SKM-1 treated with dmso at 0.1 percent for 144 hours (cell line): ENCODE data around the gene CXCL9.
"Not testable (repeated sequence)": the region's sequence is repeated elsewhere in the genome, so short reads cannot be mapped to it uniquely, and the experiment has no call there.

ENCODE experiments used
- DNase-seq: peaks from one replicate; lab custom pipeline; 2025; ENCODE audit not compliant: unreplicated experiment; lab: John Stamatoyannopoulos, UW

The CXCL9 gene

DNA sequence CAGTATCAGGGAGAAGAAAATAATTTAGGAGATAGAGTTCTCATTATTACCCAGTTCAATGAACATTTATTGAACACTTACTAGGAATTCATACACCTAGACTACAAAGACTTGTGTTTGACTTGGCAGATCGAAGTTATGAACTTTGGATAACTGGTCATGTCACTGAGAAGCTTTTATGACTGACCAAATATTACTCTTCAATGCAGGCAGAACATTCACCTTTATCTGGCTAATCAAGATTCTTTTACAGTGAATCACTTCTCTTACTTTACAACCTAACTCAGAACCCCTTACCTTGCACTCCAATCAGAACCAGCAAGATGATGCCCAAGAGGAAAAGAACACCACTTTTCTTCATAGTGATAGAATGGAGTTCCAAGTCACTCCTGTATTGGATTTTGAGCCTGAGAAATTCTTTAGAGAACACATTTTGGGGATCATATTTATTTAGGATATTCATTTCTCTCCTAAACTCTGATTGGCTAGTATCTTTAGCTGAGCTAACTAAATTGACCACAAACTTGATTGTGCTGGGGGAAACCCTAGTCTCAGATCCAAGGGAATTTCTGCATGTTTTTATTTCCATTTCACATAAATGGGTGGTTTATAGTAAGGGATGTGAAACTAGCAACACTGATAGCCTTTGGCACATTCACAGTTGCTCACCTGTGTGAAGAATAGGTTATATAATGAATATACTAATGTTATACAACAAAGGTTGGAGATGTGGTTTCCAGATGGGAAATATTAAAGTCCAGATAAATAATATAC is at the start of gene CXCL9:
CXCL9 (minus strand) TSS at position 421 of the 774 bp plus-strand sequence; CDS start at position 361, 60 bp downstream.
- DNase-seq, result no peak

DNA sequence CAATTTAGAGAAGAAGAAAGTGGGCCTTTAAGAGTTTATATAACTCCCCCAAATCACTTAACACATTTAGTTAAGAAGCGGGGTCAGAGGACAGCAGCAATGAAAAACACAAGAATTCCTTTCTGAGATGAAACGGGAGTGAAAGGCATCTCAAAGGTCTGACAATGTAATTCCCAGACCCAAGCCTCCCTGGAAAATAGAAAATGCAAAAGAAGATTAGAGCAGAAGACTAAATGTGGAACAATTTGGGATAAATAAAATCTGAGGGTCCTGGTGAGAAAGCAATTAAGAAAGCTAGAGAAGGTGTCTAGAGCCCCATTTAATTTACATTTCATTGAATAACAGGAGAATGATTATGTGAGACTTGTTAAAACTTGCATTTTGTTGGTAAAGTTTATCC is 48.1 kb upstream of the CXCL9 start:
- DNase-seq, result no peak

DNA sequence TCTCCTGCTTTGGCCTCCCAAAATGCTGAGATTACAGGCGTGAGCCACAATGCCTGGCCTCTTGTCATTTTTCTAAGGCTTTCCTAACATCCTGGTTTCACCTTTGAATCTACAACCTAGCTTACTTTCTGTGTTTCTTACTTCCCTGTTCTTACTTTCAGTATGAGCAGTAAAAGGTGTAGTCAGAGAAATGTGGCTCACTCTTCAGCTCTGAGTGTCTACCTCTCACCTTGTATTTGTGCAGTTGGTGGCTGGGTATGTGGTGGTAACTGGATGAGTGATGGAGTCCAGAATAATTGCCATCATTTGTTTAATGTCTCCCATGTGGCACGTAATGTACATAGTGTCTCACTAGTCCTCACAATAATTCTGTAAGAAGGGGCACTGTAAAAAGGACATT is 47.7 kb upstream of the CXCL9 start:
- DNase-seq, result peak; percentile 21

DNA sequence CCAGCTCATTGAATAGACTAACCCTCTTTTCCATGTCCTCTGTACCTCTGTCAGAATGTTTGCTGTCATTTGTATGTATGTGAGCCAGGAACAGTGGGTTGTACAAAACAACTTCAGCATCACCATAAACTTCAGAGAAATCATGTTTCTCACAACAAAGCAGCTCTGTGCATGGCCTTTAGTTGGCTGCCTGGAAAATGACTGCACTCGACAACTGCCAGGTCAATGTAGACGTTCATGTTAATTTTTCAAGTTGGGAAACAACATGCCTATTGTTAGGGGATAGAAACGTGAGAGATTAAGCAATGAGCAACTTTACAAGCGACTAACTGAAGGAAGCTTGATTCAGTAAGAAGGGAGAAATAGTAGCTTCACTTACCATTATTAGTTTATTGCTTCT is 46.4 kb upstream of the CXCL9 start:
- no peak for DNase-seq

DNA sequence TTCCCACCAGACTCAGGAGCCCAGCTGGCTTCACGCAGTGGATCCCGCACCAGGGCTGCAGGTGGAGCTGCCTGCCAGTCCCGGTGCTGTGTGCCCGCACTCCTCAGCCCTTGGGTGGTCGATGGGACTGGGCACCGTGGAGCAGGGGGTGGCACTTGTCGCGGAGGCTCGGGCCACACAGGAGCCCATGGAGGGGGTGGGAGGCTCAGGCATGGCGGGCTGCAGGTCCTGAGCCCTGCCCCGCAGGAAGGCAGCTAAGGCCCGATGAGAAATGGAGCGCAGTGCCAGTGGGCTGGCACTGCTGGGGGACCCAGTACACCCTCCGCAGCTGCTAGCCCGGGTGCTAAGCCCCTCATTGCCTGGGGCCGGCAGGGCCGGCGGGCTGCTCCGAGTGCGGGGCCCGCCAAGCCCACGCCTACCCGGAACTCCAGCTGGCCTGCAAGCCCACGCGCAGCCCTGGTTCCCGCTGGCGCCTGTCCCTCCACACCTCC is 43.3 kb upstream of the CXCL9 start:
- DNase-seq, result not testable (repeated sequence)

DNA sequence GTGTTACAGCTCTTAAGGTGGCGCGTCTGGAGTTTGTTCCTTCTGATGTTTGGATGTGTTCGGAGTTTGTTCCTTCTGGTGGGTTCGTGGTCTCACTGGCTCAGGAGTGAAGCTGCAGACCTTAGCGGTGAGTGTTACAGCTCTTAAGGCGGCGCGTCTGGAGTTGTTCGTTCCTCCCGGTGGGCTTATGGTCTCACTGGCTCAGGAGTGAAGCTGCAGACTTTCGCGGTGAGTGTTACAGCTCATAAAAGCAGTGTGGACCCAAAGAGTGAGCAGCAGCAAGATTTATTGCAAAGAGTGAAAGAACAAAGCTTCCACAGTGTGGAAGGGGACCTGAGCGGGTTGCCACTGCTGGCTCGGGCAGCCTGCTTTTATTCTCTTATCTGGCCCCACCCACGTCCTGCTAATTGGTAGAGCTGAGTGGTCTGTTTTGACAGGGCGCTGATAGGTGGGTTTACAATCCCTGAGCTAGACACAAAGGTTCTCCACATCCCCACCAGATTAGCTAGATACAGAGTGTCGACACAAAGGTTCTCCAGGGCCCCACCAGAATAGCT is 42.6 kb upstream of the CXCL9 start:
- not testable (repeated sequence) for DNase-seq

DNA sequence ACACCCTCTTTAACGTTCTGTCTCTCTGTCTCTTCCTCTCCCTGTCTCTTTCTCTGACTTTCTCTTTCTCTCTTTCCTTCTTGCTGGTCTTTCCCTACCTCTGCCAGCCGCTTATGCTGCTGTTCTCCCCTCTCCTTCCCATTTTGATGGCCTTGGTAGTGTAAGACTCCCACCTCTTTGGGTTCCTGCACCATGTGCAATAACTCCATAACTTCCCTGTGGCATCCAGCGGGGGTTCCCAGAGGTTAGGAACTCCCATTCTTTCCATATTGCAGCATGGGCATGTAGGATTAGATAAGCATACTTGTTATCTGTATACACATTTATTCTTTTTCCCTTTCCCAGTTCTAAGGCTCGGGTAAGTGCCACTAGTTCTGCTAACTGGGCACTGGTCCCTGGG is 37.4 kb upstream of the CXCL9 start:
- not testable (repeated sequence) for DNase-seq

DNA sequence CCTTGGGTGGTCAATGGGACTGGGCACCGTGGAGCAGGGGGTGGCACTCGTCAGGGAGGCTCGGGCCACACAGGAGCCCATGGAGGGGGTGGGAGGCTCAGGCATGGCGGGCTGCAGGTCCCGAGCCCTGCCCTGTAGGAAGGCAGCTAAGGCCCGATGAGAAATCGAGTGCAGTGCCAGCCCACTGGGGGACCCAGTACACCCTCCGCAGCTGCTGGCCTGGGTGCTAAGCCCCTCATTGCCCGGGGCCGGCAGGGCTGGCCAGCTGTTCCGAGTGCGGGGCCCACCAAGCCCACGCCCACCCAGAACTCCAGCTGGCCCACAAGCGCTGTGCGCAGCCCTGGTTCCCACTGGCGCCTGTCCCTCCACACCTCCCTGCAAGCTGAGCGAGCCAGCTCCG is 36.0 kb upstream of the CXCL9 start:
- DNase-seq, result not testable (repeated sequence)

DNA sequence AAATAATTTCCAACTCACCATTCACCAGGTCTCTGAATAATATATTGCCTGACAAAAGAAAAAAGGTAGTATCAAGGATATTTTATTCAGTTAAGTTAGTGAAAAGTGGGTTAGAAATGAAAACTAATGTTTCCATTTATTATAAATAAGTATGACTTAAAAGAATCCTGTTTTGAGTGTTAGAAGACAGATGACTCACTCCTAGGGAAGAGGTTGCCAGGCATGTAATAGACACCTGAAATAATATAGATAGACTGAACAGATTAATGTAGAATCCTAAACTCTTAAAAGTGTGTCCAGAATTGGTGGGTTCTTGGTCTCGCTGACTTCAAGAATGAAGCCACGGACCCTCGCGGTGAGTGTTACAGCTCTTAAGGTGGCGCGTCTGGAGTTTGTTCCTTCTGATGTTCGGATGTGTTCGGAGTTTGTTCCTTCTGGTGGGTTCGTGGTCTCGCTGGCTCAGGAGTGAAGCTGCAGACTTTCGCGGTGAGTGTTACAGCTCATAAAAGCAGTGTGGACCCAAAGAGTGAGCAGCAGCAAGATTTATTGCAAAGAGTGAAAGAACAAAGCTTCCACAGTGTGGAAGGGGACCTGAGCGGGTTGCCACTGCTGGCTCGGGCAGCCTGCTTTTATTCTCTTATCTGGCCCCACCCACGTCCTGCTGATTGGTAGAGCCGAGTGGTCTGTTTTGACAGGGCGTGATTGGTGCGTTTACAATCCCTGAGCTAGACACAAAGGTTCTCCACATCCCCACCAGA is 35.1 kb upstream of the CXCL9 start:
- not testable (repeated sequence) for DNase-seq

DNA sequence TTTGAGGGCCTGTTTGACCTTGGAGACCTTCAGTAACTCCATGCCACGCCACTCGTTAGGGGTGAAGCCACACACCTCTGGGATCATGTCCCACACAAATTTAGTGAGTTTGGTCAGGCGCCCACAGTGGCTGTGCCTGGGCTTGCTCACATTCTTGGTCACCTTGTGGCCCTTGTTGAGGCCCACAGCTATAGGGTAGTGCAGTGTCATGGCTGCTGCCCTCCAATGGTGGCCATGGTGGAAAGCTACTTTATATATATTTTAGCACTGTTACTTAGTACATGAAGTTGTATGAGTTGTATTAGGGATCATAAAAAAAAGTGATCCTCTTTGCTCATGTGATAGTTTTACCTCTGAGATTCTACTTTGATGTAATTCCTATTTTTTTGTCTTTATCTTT is 29.5 kb upstream of the CXCL9 start:
- DNase-seq, result no peak

DNA sequence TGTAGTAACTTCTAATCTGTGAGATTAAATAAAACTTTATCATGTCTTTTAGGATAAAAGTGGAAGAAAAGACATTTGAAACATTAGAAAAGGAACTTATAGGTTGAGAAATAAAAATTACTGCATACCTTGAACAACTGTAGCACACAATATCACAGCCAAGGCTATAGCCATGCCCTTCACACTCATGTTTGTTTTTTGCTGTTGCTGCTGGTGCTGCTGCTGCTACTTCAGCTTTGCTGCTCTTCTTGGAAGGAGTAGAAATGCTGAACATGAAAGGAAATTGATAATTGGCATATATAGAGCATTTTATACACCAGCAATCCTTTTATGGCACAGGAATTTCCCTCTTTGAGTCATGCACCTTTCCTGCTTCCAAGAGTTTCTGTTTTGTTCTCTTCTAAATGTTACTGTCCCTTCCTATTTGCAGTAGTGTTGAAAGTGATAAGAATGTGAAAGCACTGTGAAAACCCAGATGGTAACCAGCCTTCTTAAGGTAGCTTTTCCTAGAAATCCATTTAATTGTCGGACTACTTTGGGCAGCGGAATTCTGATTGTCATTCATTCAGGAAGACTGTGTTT is 28.6 kb upstream of the CXCL9 start, which contains the start of gene CXCL11:
CXCL11 (minus strand) TSS at position 272 of the 582 bp plus-strand sequence; CDS start at position 189, 83 bp downstream.
- no peak for DNase-seq

DNA sequence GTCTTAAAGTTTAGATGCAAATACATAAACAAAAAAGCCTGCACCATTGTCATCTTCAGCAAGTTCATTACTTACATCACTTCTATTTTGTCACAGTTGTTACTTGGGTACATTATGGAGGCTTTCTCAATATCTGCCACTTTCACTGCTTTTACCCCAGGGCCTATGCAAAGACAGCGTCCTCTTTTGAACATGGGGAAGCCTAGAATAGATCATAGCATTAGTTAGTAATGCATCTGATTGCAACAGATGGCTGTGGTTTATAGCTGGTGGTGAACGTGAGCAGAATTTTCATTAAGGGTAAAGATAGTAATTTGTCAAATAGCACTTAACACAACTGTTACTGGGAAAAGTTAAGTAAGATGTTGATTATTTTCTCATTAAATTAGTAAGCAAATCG is 27.8 kb upstream of the CXCL9 start:
- peak; percentile 69 for DNase-seq

DNA sequence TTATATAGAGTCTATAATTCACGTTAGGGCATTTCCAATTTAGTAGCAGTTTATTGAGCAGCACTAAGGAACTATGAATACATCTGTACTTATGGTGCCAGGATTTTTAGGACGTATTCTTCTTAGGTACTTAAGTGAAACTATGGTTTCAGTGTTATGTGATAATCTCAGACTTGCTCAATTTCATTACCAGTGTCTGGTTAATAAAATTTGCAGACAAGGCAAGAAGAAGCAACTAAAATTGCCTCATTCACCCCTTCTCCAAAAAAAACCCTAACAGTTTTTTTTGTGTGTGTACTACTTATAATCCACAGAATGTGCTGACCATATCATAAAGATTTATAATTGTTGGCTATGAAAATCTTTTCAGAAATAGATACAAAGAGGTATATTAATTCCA is 22.0 kb upstream of the CXCL9 start:
- DNase-seq, result no peak

DNA sequence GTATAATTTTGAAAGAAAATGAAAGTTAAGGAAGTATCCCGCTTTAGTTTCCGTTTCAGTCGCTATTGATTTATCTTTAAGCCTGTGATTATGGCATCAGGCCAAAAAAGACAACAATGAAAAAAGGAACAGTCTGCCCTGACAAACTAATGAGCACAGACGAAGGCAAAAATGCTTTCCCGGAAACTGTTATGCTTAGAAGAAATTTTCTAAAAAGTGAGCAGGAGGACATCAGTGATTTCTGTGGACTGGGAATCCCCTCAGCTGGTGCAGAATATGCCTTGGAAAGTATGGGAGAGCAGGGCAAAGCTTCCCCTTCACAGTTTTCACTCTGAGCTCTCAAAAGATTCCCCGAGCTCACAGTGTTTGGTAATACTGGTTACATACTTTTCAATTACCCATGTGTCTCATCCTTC is 21.0 kb upstream of the CXCL9 start:
- no peak for DNase-seq

DNA sequence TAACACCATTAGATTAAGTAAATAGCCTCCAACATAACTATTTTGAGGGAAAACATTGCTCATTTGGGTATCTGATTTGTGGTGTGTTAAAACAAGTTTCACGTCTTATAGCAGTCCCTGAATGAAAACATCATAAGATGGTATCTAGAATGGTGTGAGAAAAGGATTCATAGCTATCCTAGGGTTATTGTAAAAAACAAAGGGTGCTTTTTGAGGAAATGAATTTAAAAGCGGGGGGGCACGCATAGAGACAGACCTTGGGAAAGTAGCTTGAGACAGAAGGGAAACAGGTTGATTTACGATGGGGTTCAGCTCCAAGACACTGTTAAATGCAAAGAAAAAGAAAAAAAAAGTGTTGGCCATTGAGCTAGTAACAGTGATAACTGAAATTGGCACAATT is 16.8 kb upstream of the CXCL9 start:
- no peak for DNase-seq

DNA sequence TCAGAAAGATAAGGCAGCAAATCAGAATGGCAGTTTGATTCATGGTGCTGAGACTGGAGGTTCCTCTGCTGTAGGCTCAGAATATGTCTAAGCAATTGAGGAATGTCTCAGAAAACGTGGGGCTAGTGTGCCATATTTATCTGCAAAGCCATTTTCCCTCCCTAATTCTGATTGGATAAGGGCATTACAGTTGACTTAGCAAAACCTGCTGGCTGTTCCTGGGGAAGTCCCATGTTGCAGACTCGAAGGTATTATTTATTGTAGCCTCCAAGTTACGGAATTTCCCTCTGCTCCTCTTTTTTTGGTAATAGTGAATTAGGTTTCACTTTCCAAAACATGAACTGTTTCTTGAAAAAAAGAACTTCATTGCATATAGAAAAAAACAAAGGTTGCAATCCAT is 16.1 kb upstream of the CXCL9 start, which contains the start of gene CXCL10:
CXCL10 (minus strand) TSS at position 109 of the 400 bp plus-strand sequence; CDS start at position 43, 66 bp downstream.
- no peak for DNase-seq

DNA sequence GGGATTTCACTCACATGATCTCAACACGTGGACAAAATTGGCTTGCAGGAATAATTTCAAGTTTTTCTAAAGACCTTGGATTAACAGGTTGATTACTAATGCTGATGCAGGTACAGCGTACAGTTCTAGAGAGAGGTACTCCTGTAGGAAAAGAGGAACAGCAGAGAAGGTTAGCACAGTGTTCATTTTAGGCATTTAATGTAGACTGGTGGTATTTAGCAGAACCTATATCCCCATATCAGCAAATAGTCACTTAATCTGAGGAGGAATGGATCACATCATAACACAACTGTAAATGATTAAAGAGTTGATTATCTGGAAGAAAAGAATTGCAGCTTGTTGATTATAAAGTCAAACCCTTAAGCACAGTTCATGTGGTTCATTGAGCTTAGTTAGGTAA is 15.4 kb upstream of the CXCL9 start:
- DNase-seq, result no peak

DNA sequence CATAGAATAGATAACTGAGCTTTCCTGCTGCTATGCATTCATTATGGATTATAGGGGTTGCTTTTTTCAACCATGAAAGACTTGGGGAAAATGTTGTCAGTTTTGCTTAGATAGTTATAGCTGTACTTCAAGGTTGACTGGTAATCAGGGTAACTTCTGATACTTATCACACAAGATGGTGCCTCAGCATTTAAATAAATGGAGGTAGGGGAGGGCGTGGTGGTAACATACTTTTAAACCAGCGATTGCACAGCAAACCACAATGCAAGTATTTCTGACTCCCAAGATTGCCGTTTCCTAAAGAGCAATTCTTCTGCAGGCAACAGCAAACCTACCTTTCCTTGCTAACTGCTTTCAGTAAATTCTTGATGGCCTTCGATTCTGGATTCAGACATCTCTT is 14.7 kb upstream of the CXCL9 start:
- no peak for DNase-seq

DNA sequence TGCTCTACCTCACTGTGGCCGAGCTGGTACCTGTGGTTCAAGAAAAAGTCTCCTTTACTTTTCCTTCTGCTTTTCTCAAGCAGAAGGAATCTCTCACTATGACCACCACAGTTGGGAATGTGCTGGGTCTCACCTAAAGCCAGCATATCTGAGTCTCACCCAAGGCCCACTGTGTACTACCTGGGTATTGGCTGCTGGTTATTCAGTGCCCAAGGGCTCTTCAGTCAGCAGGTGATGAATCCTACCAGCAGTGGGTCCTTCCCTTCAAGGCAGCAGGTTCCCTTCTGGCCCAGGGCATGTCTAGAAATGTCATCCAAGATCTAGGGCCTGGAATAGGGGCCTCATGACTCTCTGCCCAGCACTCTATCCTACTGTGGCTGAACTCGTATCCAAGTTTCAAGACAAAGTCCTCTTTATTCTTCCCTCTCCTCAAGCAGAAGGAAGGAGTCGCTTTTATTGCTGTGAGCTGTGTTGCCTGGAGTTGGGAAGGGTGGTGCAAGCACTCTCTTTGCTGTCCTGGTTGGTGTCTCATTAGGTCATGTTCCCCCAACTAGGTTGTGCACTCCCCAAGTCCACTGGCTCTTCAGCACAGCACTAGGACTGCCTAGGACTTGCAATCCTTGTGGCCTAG is 9.9 kb upstream of the CXCL9 start:
- no peak for DNase-seq

DNA sequence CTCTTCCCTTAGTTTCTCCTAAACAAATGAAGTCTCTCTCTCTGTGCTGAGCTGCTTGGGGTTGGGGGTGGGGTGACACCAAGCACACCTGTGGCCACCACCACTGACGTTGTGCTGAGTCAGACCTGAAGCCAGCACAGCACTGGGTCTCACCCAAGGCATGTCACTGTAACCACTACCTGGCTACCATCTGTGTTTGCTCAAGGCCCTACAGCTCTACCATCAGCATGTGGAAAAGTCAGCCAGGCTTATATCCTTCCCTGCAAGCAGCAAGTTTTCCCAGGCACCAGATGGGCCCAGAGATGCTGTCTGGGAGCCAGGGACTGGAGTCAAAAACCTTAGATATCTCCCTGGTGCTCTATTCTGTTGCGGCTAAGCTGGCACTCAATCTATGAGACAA is 9.1 kb upstream of the CXCL9 start:
- no peak for DNase-seq

DNA sequence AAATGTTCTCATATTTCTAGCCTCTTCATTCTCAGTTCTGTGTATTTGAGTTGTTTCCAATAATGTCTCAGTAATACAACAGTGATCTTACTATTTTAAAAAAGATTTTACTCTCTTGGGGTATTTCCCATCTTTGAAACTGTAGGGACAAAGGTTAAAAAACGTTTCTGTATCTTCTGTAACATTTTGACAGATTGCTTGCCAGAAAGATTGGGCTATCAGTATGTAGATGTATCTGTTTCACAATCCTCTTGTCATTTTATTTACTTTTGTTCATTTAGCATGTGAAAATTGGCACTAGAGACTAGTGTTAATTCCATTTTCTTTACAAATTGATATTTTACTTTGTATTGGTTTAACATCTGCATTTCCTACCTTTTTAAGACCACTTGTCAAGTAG is 6.2 kb upstream of the CXCL9 start:
- DNase-seq, result no peak
